PC-3 (cell line): ENCODE data around the gene PWWP2B.

Source experiments
- CTCF ChIP-seq: fragments of 300-600 bp; sonication (generic); conservative IDR thresholded peaks from 2 replicates; pipeline ENCODE4 v1.5.1; 2017; ENCODE audit warnings: antibody characterized with exemption, low read depth, mild to moderate bottlenecking, low read length
- EZH2phosphoT487 ChIP-seq: fragments of 300-600 bp; sonication (generic); IDR thresholded peaks from 2 replicates; pipeline ENCODE4 v1.6.1; 2018; ENCODE audit warnings: mild to moderate bottlenecking, antibody characterized with exemption, low read length, borderline replicate concordance

- TF ChIP-seq CTCF (no peak), EZH2phosphoT487 (no peak)
Observed at GRCh38 chr10:132375116-132375794, 21.7 kb upstream of the PWWP2B start.
